Measurements from ENCODE around the gene PCDH9.

Gene PCDH9

DNA sequence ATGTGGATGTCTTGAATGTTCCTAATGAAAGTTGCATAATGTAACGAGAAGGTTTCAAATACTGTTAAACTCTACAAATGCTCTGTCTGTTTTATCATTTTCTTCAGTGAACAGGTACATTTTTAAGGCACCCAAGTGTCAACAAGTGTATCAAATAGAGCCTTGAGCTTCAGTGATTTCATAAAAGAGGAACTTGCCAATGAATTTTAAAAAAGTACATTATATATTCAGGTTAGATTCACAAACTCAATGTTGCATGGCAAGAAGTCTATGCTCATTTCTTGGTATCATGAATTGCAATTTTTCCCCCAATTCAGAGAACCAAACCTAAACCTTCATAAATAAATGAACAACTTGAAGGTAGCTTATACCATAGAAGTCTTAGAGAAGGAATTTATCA is 838.8 kb downstream of the PCDH9 start:
- DNase-seq (ENCODE audit: low read depth in 2 of 2), result no peak

- no peak for DNase-seq (ENCODE audit: low read depth in 2 of 2)
Observed at GRCh38 chr13:66378894-66379293, 851.2 kb downstream of the PCDH9 start.

DNA sequence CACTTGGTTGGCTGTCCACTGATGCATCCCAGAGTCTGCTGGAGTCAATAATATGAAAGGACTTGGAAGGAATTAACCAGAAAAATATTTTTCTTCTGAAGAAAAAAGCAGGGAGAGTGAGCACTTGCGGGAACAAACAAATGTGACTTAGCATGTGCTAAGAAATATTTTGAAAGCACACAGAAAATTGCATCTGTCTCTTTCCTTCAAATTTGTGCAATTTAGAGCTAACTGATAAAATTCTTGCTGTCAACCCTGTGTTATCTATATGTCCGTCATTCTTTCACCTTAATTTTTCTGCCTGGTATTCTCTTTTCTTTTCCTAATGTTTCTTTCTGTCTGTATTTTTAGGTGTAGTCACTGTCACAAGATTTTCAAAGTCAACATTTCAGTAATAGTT is 852.6 kb downstream of the PCDH9 start:
- DNase-seq (ENCODE audit: low read depth in 2 of 2), result no peak

- no peak for DNase-seq (ENCODE audit: low read depth in 2 of 2)
Observed at GRCh38 chr13:66375756-66376155, 854.4 kb downstream of the PCDH9 start.

GRCh38 chr13:66369666-66370065 is 860.5 kb downstream of the PCDH9 start:
- DNase-seq (ENCODE audit: low read depth in 2 of 2), result no peak

DNA sequence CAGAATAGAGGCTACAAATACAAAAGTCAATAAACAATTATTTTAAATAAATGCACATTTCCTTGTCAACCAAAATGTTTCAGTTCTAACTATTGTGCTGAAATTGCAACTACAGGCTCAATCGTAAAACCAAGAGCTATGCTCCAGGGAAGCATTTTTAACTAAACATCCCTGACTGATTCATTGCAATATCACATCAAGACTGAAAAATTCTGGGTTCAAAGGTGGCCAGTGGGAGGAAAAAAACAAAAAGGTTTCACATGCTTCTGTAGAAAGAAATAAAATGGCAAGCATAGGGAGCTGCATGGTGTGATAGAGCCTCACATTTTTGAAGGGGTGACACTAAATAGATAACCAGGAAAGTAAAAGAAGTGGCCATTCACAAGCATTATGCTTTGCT is 862.8 kb downstream of the PCDH9 start:
- no peak for DNase-seq (ENCODE audit: low read depth in 2 of 2)

DNA sequence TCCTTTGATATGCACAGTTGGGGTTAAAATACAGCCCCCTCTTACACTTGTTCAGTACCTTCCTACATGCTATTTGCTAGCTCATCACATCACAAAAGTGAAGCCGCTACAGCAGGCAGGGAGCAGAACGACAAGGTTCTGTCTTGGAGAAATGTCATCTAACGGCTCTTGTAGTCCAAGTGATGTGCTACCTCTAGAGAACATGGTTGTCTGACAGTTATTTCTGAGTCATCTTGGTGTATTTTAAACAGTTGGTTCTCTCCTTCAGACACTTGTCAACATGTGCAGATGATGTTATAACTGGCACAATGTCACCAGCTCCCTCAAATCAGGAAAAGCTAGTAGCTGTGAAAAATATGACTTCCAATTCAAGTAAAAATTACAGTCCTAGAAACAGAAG is 865.0 kb downstream of the PCDH9 start:
- DNase-seq (ENCODE audit: low read depth in 2 of 2), result no peak

DNA sequence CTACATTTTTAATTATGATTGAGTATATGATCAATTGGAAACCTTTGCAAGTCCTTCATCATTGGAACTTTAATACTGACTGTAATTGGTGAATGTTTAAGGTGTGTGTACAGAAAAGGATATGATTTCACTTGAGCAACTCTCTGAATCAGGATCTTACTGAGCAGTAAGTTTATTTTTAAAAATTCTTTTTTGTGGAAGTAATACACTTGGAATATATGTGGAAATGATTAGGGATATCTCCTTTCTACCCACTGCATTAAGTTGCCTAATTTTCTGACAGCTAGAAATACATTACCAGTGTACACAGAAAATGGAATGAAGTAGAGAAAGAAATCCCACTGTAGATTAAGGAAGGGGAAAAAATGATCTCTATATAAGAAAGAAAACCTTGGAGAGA is 865.8 kb downstream of the PCDH9 start:
- DNase-seq (ENCODE audit: low read depth in 2 of 2), result no peak

GRCh38 chr13:66362485-66362884 is 867.7 kb downstream of the PCDH9 start:
- no peak for DNase-seq (ENCODE audit: low read depth in 2 of 2)

DNA sequence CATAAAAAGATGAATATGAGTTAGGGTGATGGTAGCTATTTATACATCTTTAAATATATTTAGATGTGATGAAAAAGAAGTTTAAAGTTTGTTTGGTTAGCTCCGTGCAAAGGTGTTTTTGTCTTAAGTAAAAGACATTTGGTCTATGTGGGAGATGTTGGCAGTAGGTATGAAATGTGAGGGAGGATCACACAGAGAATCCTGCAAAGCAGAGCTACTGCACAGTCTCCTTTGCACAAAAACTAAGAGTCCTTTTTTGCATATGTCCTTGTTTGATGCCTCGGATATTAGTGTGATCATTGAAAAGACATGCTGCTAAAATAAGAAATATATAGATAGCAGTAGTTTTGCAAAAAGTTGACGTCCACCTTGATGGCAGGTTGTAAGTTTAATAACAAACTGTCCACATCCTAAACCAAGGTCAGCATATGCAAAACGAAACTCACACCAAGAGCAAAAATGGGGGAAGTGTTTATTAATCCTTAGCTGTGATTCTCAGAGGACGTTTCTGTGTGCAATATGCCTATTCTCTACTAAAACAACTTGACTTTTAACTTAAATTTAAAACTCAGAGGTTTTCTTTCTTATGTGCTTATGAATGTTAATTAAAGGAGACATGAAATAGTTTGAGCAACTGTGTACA is 870.1 kb downstream of the PCDH9 start:
- DNase-seq (ENCODE audit: low read depth in 2 of 2), result no peak

DNA sequence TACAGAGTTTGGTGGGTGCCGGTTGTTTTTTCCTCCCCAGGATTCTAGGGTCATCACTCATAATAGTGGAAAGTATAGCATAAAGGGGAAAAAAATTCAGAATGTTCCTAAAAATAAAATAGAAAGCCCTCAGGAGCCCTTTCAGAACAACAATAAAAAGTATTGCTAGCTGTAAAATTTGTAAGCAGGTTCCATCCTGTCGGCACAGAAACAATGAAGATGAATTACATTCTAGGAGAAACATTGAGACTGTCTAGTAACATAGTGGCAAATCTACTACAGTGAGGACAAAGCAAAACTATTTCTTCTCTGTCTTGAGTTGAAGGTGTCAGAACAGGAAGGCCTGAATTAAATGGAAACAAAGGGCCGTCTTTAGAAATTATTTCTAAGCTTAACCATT is 870.7 kb downstream of the PCDH9 start:
- DNase-seq (ENCODE audit: low read depth in 2 of 2), result no peak

DNA sequence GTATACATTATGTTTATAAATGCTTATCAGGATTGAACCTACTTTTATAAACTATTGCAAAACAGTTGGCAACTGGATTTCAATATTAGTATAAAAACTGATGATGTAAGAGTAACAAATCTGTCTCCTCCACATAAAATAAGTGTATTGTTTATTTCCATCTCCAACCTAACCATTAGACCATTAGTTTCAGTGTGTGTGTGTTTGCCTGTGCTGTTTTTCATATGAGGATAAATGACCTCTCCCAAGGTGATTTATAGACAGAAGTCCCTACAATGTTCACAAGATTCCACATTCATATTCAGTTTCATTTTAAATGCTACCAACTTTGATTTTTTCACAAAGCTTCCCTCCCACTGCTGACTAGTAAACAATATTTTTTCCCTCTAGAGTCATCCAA is 871.6 kb downstream of the PCDH9 start:
- DNase-seq (ENCODE audit: low read depth in 2 of 2), result no peak

DNA sequence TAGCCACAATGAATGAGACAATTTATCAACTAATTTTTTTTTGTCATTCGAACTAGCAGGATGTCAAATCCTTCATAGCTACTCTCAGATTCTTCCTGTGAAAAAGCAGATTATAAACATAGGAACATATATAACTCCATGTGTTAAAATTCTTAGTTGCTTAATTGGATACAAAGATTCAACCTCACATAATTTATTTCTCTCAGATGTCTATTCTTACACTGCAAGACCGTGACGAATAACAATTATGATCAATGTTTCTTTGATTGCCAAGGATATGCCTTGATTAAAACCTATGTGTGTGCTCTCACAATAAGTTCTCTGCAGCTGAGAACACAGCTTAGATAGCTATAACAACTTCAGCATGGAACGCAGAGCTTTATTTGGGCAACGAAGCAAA is 872.7 kb downstream of the PCDH9 start:
- no peak for DNase-seq (ENCODE audit: low read depth in 2 of 2)

- DNase-seq (ENCODE audit: low read depth in 2 of 2), result no peak
Observed at GRCh38 chr13:66354879-66355751, 875.0 kb downstream of the PCDH9 start.

DNA sequence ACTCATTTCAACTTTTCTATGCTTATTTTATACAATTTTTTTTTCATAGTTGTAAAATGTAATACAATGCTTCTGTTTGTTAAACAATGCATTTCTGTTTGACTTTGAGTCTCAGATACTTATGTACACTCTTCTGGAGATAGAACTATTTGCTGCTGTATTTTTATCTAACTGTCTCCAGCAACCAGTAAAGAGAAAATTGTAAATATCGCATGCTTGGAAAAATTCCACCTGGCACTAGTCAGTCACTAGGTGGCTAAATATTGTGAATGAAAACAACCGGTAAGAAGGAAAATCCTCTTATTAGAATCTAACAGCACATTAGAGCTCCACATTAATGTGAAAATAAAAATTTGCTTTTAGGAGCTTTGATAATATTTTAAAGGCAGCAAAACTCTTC is 876.5 kb downstream of the PCDH9 start:
- DNase-seq (ENCODE audit: low read depth in 2 of 2), result no peak

- DNase-seq (ENCODE audit: low read depth in 2 of 2), result no peak
Observed at GRCh38 chr13:66349966-66350365, 880.2 kb downstream of the PCDH9 start.

GRCh38 chr13:66348745-66349690 is 881.1 kb downstream of the PCDH9 start:
- DNase-seq (ENCODE audit: low read depth in 2 of 2), result no peak

GRCh38 chr13:66347486-66348117 is 882.5 kb downstream of the PCDH9 start:
- no peak for DNase-seq (ENCODE audit: low read depth in 2 of 2)

- no peak for DNase-seq (ENCODE audit: low read depth in 2 of 2)
Observed at GRCh38 chr13:66345971-66346370, 884.2 kb downstream of the PCDH9 start.

- DNase-seq (ENCODE audit: low read depth in 2 of 2), result no peak
Observed at GRCh38 chr13:66345518-66345810, 884.7 kb downstream of the PCDH9 start.

DNA sequence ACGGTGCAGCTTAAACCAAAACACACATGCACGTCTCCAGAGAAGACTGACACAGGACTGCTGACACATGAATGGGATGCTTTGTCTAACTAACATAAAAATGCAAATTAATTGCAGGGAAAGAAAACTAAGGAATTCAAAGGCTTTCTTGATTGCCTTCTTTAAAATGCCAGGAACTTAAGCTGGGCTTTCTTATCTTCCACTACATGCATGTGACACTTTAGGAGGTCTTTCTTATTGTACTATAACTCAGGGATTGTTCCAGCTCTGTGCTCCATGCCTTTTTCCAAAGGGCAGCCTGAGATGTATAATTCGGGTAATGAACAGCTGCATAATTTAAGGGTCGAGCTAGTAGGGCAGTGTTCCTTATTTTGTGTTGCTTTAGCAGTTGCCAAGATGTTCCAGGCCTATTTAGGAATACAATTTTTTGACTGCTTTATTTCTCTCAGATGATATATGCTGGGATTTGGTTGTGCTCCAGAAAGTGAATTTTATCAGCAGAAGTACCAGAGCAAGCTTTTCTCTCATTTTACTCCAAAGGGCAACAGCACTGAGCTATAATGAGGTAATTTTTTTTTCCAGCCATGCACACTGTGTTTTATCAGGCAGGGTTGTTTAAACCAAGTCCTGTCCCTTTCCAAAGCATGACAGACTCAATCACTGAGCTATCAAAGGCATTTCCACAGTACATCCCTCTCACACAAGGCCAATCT is 885.2 kb downstream of the PCDH9 start:
- DNase-seq (ENCODE audit: low read depth in 2 of 2), result no peak
